ENCODE data around the gene LY6G5C.

LY6G5C gene

GRCh38 chr6:31687860-31688693, 7.2 kb upstream of the LY6G5C start:
- no peak for DNase-seq
- H3K4me3 Mint-ChIP-seq: no peak overlapping the region
- no peaks in the 10 kb centered on the region for H3K9me3 Mint-ChIP-seq
- H3K27me3 Mint-ChIP-seq: no peaks in the 10 kb centered on the region
- H3K27ac Mint-ChIP-seq: peak overlapping the region; percentile 44
- peaks cover 9% of the 10 kb centered on the region for H3K4me1 Mint-ChIP-seq (ENCODE audit: low read depth)
- H3K36me3 Mint-ChIP-seq (ENCODE audit: low read depth): peaks cover 81% of the 10 kb centered on the region

- Mint-ChIP-seq H3K36me3 (ENCODE audit: low read depth) (peaks cover 75% of the 10 kb centered on the region), H3K27ac (no peak overlapping the region)
Measured at GRCh38 chr6:31687321-31687720, 6.5 kb upstream of the LY6G5C start.

GRCh38 chr6:31686483-31686882, 5.6 kb upstream of the LY6G5C start:
- Mint-ChIP-seq H3K27me3 (no peaks in the 10 kb centered on the region), H3K9me3 (no peaks in the 10 kb centered on the region), H3K27ac (no peak overlapping the region), H3K4me3 (no peak overlapping the region), H3K36me3 (ENCODE audit: low read depth) (peaks cover 69% of the 10 kb centered on the region), H3K4me1 (ENCODE audit: low read depth) (peaks cover 14% of the 10 kb centered on the region)
- no peak for DNase-seq

More at GRCh38 chr6:31687321-31687720, 6.5 kb upstream of the LY6G5C start:
- H3K4me1 Mint-ChIP-seq (ENCODE audit: low read depth): peaks cover 9% of the 10 kb centered on the region
- DNase-seq: no peak
- H3K9me3 Mint-ChIP-seq: no peaks in the 10 kb centered on the region
- no peaks in the 10 kb centered on the region for H3K27me3 Mint-ChIP-seq
- no peak overlapping the region for H3K4me3 Mint-ChIP-seq

- no peak for DNase-seq
- H3K36me3 Mint-ChIP-seq (ENCODE audit: low read depth): peaks cover 41% of the 10 kb centered on the region
Measured at GRCh38 chr6:31683591-31683990, 2.7 kb upstream of the LY6G5C start.

GRCh38 chr6:31681135-31681671, 336 bp upstream of the LY6G5C start:
- peak overlapping the region; percentile 75 for H3K27ac Mint-ChIP-seq
- no peaks in the 10 kb centered on the region for H3K9me3 Mint-ChIP-seq
- H3K4me1 Mint-ChIP-seq (ENCODE audit: low read depth): peaks cover 20% of the 10 kb centered on the region
- peak overlapping the region; percentile 79 for H3K4me3 Mint-ChIP-seq
- peak; percentile 67 for DNase-seq
- peaks cover 18% of the 10 kb centered on the region for H3K36me3 Mint-ChIP-seq (ENCODE audit: low read depth)
- no peaks in the 10 kb centered on the region for H3K27me3 Mint-ChIP-seq

More at GRCh38 chr6:31683591-31683990, 2.7 kb upstream of the LY6G5C start:
- Mint-ChIP-seq H3K4me1 (ENCODE audit: low read depth) (peaks cover 20% of the 10 kb centered on the region), H3K27me3 (no peaks in the 10 kb centered on the region), H3K9me3 (no peaks in the 10 kb centered on the region), H3K4me3 (no peak overlapping the region), H3K27ac (no peak overlapping the region)

GRCh38 chr6:31677955-31678354, 2.9 kb downstream of the LY6G5C start:
- H3K9me3 Mint-ChIP-seq: no peaks in the 10 kb centered on the region
- peaks cover 20% of the 10 kb centered on the region for H3K4me1 Mint-ChIP-seq (ENCODE audit: low read depth)
- no peaks in the 10 kb centered on the region for H3K27me3 Mint-ChIP-seq
- DNase-seq: no peak
- H3K36me3 Mint-ChIP-seq (ENCODE audit: low read depth): peaks cover 21% of the 10 kb centered on the region
- H3K27ac Mint-ChIP-seq: no peak overlapping the region
- no peak overlapping the region for H3K4me3 Mint-ChIP-seq

GRCh38 chr6:31676904-31677303, 4.0 kb downstream of the LY6G5C start:
- H3K9me3 Mint-ChIP-seq: no peaks in the 10 kb centered on the region
- no peak for DNase-seq
- peaks cover 19% of the 10 kb centered on the region for H3K4me1 Mint-ChIP-seq (ENCODE audit: low read depth)
- no peak overlapping the region for H3K4me3 Mint-ChIP-seq
- H3K27ac Mint-ChIP-seq: no peak overlapping the region
- no peaks in the 10 kb centered on the region for H3K27me3 Mint-ChIP-seq
- H3K36me3 Mint-ChIP-seq (ENCODE audit: low read depth): peaks cover 32% of the 10 kb centered on the region

GRCh38 chr6:31676322-31676903, 4.5 kb downstream of the LY6G5C start:
- Mint-ChIP-seq H3K4me1 (ENCODE audit: low read depth) (peaks cover 14% of the 10 kb centered on the region), H3K4me3 (no peak overlapping the region), H3K27me3 (no peaks in the 10 kb centered on the region), H3K27ac (peak overlapping the region; percentile 9), H3K9me3 (no peaks in the 10 kb centered on the region), H3K36me3 (ENCODE audit: low read depth) (peaks cover 37% of the 10 kb centered on the region)
- DNase-seq: no peak

- DNase-seq: no peak
- Mint-ChIP-seq H3K27ac (peak within 1 kb of the TSS; percentile 79), H3K27me3 (no peaks in the 10 kb centered on the region), H3K4me3 (no peak within 1 kb of the TSS), H3K36me3 (ENCODE audit: low read depth) (peaks cover 95% of the 10 kb centered on the region), H3K4me1 (ENCODE audit: low read depth) (peaks cover 38% of the 10 kb centered on the region), H3K9me3 (no peaks in the 10 kb centered on the region)
Measured at GRCh38 chr6:31669676-31670075, 11.2 kb downstream of the LY6G5C start, which contains the start of gene LY6G5B. TSS of gene LY6G5B (plus strand) at chr6:31669976. CDS start at chr6:31670951, 975 bp downstream.

GRCh38 chr6:31666337-31666965, 14.4 kb downstream of the LY6G5C start:
- Mint-ChIP-seq H3K9me3 (no peaks in the 10 kb centered on the region), H3K36me3 (ENCODE audit: low read depth) (peaks cover 100% of the 10 kb centered on the region), H3K27me3 (no peaks in the 10 kb centered on the region), H3K27ac (peak overlapping the region; percentile 97), H3K4me1 (ENCODE audit: low read depth) (peaks cover 67% of the 10 kb centered on the region), H3K4me3 (peak overlapping the region; percentile 89)
- no peak for DNase-seq

- H3K27ac Mint-ChIP-seq: peak within 1 kb of the TSS; percentile 97
- H3K4me3 Mint-ChIP-seq: peak within 1 kb of the TSS; percentile 89
- no peaks in the 10 kb centered on the region for H3K27me3 Mint-ChIP-seq
- peak; percentile 97 for DNase-seq
- no peaks in the 10 kb centered on the region for H3K9me3 Mint-ChIP-seq
- peaks cover 100% of the 10 kb centered on the region for H3K36me3 Mint-ChIP-seq (ENCODE audit: low read depth)
- H3K4me1 Mint-ChIP-seq (ENCODE audit: low read depth): peaks cover 74% of the 10 kb centered on the region
Measured at GRCh38 chr6:31665501-31666336, 15.1 kb downstream of the LY6G5C start, which contains the start of gene CSNK2B. TSS of gene CSNK2B (plus strand) at chr6:31666080. CDS start at chr6:31666832, 752 bp downstream.

GRCh38 chr6:31664790-31665500, 15.9 kb downstream of the LY6G5C start, which contains the start of gene GPANK1:
TSS of gene GPANK1 (minus strand) at chr6:31664997. CDS start at chr6:31664478, 519 bp downstream.
- Mint-ChIP-seq H3K9me3 (no peaks in the 10 kb centered on the region), H3K27ac (peak within 1 kb of the TSS; percentile 97), H3K4me3 (peak within 1 kb of the TSS; percentile 89), H3K27me3 (no peaks in the 10 kb centered on the region), H3K36me3 (ENCODE audit: low read depth) (peaks cover 98% of the 10 kb centered on the region), H3K4me1 (ENCODE audit: low read depth) (peaks cover 76% of the 10 kb centered on the region)
- DNase-seq: peak; percentile 86

Data from activated T-cell treated with anti-CD3 and anti-CD28 coated beads, Interleukin-2, amount 50 U/mL, for 24 hours (primary cell).